Activated T-cell treated with anti-CD3 and anti-CD28 coated beads, Interleukin-2, amount 50 U/mL, for 4 hours (primary cell): ENCODE results near the gene SMS. TPM values are rescaled to one million over a fixed set of nuclear protein-coding genes. Genes with fewer than 3 reads are reported as not detected.

Experiments
- total RNA-seq, 3 donors: library from RNA; stranded (reverse); gene quantifications; one replicate each; pipeline ENCODE4 v1.2.1, GENCODE V29; 2021

SMS gene
- total RNA-seq, 3 donors from 2014 or later = 78.4 to 109 (median 92.2) TPM

Other genes with a start within 250 kb of the SMS start
- not detected for gene SMPX, start 182.6 kb upstream of the SMS start, total RNA-seq
- 1 to 10 TPM; 6.2 to 7.4 (median 6.4) TPM for gene MBTPS2, start 101.1 kb upstream of the SMS start, total RNA-seq
- 1 to 10 TPM in 1 of 3 donors, under 1 TPM in 2; 0.92 to 1.4 (median 0.94) TPM for gene YY2, start 84.7 kb upstream of the SMS start, total RNA-seq
- gene PHEX, start 91.6 kb downstream of the SMS start, total RNA-seq = 1 to 10 TPM; 3.0 to 8.0 (median 4.7) TPM